ENCODE measurements around the gene PTGES3L. TPM values are rescaled to one million over a fixed set of nuclear protein-coding genes. Genes with fewer than 3 reads are reported as not detected.
"Not testable (repeated sequence)": the region's sequence is repeated elsewhere in the genome, so short reads cannot be mapped to it uniquely, and the experiment has no call there.

PTGES3L gene
- total and polyA plus RNA-seq, 7 donors: 2.1 to 13.6 (median 6.8) TPM

DNA sequence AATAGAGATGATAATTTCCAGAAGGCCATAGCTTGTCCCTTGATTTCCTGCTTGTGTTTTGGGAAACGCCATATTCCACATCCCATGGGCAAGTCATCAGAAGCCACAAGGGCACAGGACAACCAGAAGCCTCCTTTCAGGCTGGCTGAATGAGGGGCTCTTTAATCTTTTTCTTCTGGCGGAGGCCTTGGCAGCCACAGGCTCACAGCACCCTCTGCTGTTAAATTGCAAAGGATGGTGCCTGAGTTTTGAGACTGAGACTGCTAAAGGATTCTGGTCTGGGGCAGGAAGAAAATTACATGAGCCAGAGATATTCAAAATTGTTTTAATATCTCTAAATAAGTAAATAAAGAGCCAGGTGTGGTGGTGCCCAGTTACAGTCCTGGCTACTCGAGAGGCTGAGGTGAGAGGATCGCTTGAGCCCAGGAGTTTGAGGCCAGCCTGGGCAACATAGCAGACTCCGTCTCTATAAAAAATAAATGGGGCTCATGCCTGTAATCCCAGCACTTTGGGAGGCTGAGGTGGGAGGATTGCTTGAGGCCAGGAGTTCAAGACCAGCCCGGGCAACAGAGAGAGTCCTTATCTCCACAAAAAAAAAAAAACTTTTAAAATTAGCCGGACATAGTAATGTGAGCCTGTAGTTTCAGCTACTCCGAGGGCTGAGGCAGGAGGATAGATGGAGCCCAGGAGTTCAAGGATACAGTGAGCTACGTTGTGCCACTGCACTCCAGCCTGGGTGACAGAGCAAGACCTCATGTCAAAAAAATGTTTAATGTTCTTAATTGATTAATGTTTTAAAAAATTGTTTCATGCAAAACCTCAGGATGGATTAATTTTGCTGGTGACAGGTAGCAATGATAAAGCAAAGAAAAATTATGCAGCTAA lies 41.9 kb downstream of the PTGES3L start:
- intact Hi-C loops (cut with DNase I): loop anchor here (1.0 kb wide), 1 partner anchor 95 kb away; no protein-coding TSS in a partner anchor
- no peak overlapping the region for H3K27ac ChIP-seq
- H3K27me3 ChIP-seq: no peaks in the 10 kb centered on the region
- H3K36me3 ChIP-seq: no peaks in the 10 kb centered on the region
- H3K9me3 ChIP-seq: no peaks in the 10 kb centered on the region
- peak; percentile 71 for DNase-seq
- no peak overlapping the region for H3K4me3 ChIP-seq
- WGBS, 2 donors: 29 to 43% methylated on average over 9 of the region's 9 CpGs
- peak in 3 of 4 experiments; percentile 59 to 66 (median 63) for TF ChIP-seq CTCF (IDR thresholded peaks at IDR 0.05)
- TF ChIP-seq POLR2A (IDR thresholded peaks at IDR 0.05): no peak
- no peaks in the 10 kb centered on the region for H3K4me1 ChIP-seq

DNA sequence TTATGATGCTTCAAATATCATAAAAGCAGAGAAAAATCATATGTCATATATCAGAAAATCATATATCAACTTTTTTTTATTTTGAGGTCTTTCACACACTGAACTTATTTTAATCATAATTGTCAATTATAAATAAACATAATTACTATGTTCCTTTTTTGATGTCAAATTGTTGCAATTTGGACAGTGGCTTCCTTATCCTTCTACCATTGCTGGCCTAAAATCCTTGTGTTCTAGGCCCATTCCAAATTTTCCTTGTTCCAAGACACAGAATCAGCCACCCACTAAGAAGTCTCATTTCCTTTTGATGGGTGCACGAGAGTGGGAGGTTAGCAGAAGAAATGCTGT lies 50.4 kb downstream of the PTGES3L start:
- intact Hi-C loops (cut with DNase I): loop anchor here (2.0 kb wide), 1 partner anchor 85 kb away; the partner anchor contains the start of gene AOC2
- H3K4me1 ChIP-seq: peaks cover 0 to 10% (median 6%) of the 10 kb centered on the region in 4 donors
- no peak overlapping the region for H3K4me3 ChIP-seq
- H3K36me3 ChIP-seq: no peaks in the 10 kb centered on the region
- no peak for TF ChIP-seq POLR2AphosphoS5 (IDR thresholded peaks at IDR 0.05)
- TF ChIP-seq POLR2A (IDR thresholded peaks at IDR 0.05): no peak
- TF ChIP-seq EP300 (IDR thresholded peaks at IDR 0.05): no peak
- TF ChIP-seq CTCF (IDR thresholded peaks at IDR 0.05): no peak
- WGBS, 2 donors: 92 to 97% methylated on average over 1 of the region's 1 CpG
- no peak for DNase-seq
- no peaks in the 10 kb centered on the region for H3K27me3 ChIP-seq
- peak overlapping the region; percentile 71 to 80 (median 76) for H3K27ac ChIP-seq
- H3K9me3 ChIP-seq: no peaks in the 10 kb centered on the region

GRCh38 chr17:42928714-42929496 lies 51.0 kb downstream of the PTGES3L start:
- WGBS, 2 donors: 40 to 44% methylated on average over 9 of the region's 9 CpGs
- TF ChIP-seq CTCF (IDR thresholded peaks at IDR 0.05) (peak; percentile 32 to 67 (median 60)), POLR2AphosphoS5 (IDR thresholded peaks at IDR 0.05) (peak in 2 of 4 donors; percentile 19 to 24), POLR2A (IDR thresholded peaks at IDR 0.05) (no peak), EP300 (IDR thresholded peaks at IDR 0.05) (no peak)
- intact Hi-C loops (cut with DNase I): loop anchor here (2.0 kb wide), 1 partner anchor 84 kb away; the partner anchor contains the start of gene AOC2

GRCh38 chr17:42924891-42925290 lies 55.0 kb downstream of the PTGES3L start:
- H3K27me3 ChIP-seq: no peaks in the 10 kb centered on the region
- H3K9me3 ChIP-seq: no peaks in the 10 kb centered on the region
- H3K36me3 ChIP-seq: no peaks in the 10 kb centered on the region
- TF ChIP-seq EP300 (IDR thresholded peaks at IDR 0.05): no peak
- TF ChIP-seq POLR2AphosphoS5 (IDR thresholded peaks at IDR 0.05): no peak
- 39 to 61% methylated on average over 5 of the region's 5 CpGs for WGBS, 2 donors
- peaks cover 0 to 22% (median 16%) of the 10 kb centered on the region in 4 donors for H3K4me1 ChIP-seq
- H3K4me3 ChIP-seq: no peak overlapping the region
- intact Hi-C loops (cut with DNase I): no loop called here
- DNase-seq: no peak
- no peak overlapping the region for H3K27ac ChIP-seq

More at GRCh38 chr17:42928714-42929496, 51.0 kb downstream of the PTGES3L start:
- H3K4me1 ChIP-seq: peaks cover 0 to 10% (median 6%) of the 10 kb centered on the region in 4 donors
- H3K27me3 ChIP-seq: no peaks in the 10 kb centered on the region
- no peak overlapping the region for H3K4me3 ChIP-seq
- no peaks in the 10 kb centered on the region for H3K9me3 ChIP-seq
- no peaks in the 10 kb centered on the region for H3K36me3 ChIP-seq
- H3K27ac ChIP-seq: peak overlapping the region; percentile 71 to 80 (median 76)
- peak; percentile 69 for DNase-seq

DNA sequence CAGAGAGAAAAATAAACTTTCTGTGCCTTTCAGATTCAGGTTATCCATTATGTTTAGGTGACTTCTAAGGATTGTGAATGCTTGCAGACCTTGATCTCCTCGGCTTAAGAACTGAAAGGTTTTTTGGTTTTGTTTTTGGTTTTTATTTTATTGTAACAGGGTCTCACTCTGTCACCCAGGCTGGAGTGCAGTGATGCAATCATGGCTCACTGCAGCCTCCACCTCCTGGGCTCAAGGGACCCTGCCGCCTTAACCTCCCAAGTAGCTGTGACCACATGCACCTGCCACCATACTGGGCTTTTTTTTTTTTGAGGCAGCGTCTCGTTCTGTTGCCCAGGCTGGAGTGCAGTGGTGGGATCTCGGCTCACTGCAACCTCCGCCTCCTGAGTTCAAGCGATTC lies 56.4 kb downstream of the PTGES3L start:
- H3K36me3 ChIP-seq; H3K9me3 ChIP-seq; intact Hi-C loops (cut with DNase I); H3K4me3 ChIP-seq; DNase-seq; H3K27me3 ChIP-seq: not testable (repeated sequence)
- H3K4me1 ChIP-seq: peaks cover 0 to 17% (median 8%) of the 10 kb centered on the region in 4 donors
- H3K27ac ChIP-seq: peak overlapping the region in 2 of 4 donors; percentile 47 to 65
- 83 to 86% methylated on average over 7 of the region's 7 CpGs for WGBS, 2 donors
